OCI-LY3 (cell line): Measurements from ENCODE around the gene ZYX.

Experiments
- EZH2phosphoT487 ChIP-seq: fragments of 200-600 bp; shearing (Covaris generic); IDR thresholded peaks from 2 replicates; pipeline ENCODE4 v1.6.1; 2018; ENCODE audit warnings: antibody characterized with exemption, mixed run types, low read depth
- TF ChIP-seq, protein P1 (sequence below): fragments of 200-600, 300-600 bp; sonication (generic); IDR thresholded peaks from 2 replicates; pipeline ENCODE4 v1.5.1; 2014; ENCODE audit warnings: antibody characterized with exemption, low read length, low read depth

- TF ChIP-seq, protein P1, sequence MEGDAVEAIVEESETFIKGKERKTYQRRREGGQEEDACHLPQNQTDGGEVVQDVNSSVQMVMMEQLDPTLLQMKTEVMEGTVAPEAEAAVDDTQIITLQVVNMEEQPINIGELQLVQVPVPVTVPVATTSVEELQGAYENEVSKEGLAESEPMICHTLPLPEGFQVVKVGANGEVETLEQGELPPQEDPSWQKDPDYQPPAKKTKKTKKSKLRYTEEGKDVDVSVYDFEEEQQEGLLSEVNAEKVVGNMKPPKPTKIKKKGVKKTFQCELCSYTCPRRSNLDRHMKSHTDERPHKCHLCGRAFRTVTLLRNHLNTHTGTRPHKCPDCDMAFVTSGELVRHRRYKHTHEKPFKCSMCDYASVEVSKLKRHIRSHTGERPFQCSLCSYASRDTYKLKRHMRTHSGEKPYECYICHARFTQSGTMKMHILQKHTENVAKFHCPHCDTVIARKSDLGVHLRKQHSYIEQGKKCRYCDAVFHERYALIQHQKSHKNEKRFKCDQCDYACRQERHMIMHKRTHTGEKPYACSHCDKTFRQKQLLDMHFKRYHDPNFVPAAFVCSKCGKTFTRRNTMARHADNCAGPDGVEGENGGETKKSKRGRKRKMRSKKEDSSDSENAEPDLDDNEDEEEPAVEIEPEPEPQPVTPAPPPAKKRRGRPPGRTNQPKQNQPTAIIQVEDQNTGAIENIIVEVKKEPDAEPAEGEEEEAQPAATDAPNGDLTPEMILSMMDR = no peak
- TF ChIP-seq EZH2phosphoT487 = no peak
Observed at GRCh38 chr7:143354965-143355364, 26.2 kb upstream of the ZYX start.
